Measurements from ENCODE around the gene CNBD2. TPM values are rescaled to one million over a fixed set of nuclear protein-coding genes. Genes with fewer than 3 reads are reported as not detected.

Gene CNBD2
- total RNA-seq, 1 experiment from 2014 or later, result 3.8 TPM

- CTCF ChIA-PET, result interaction anchor here (1.1 to 8.2 kb wide), 4 partner anchors 18 to 147 kb away, joined by 3 to 51 read pairs (median 4); no protein-coding TSS in a partner anchor
- Mint-ChIP-seq H3K4me3 (no peak overlapping the region), H3K36me3 (no peaks in the 10 kb centered on the region), H3K4me1 (no peaks in the 10 kb centered on the region), H3K27ac (no peak overlapping the region), H3K27me3 (ENCODE audit: low read depth) (no peaks in the 10 kb centered on the region), H3K9me3 (0 out of 2 replicates have a peak, but pooled peaks cover 3% of the 10 kb centered on the region)
- no peak for TF ChIP-seq ZNF423 (CRISPR knock-in tag; IDR thresholded peaks at IDR 0.05)
- TF ChIP-seq CREB1 (CRISPR knock-in tag; IDR thresholded peaks at IDR 0.05), result no peak
- TF ChIP-seq ATF3 (CRISPR knock-in tag; conservative IDR thresholded peaks at IDR 0.05), result no peak
- no peak for TF ChIP-seq JUN (CRISPR knock-in tag; IDR thresholded peaks at IDR 0.05)
- TF ChIP-seq MAX (CRISPR knock-in tag; IDR thresholded peaks at IDR 0.05), result no peak
- no peak for TF ChIP-seq E2F4 (CRISPR knock-in tag; IDR thresholded peaks at IDR 0.05; ENCODE audit: borderline replicate concordance, low read depth)
- TF ChIP-seq RORB (CRISPR knock-in tag; IDR thresholded peaks at IDR 0.05), result no peak
- POLR2A ChIA-PET, result interaction anchor here (0.7 to 0.9 kb wide), 2 partner anchors 33 to 104 kb away, joined by 4 to 7 read pairs; no protein-coding TSS in a partner anchor
- ATAC-seq (no peak), DNase-seq (ENCODE audit: low spot score) (no peak)
Observed at GRCh38 chr20:36010076-36010475, 41.7 kb downstream of the CNBD2 start.

GRCh38 chr20:36010825-36011224 is 42.4 kb downstream of the CNBD2 start:
- Mint-ChIP-seq H3K4me1 (no peaks in the 10 kb centered on the region), H3K27me3 (ENCODE audit: low read depth) (no peaks in the 10 kb centered on the region), H3K9me3 (no peaks in the 10 kb centered on the region), H3K27ac (no peak overlapping the region), H3K4me3 (no peak overlapping the region), H3K36me3 (no peaks in the 10 kb centered on the region)
- ChIA-PET POLR2A (no interaction called here), CTCF (interaction anchor here (1.4 to 8.2 kb wide), 3 partner anchors 19 to 146 kb away, joined by 4 to 51 read pairs (median 4); no protein-coding TSS in a partner anchor)
- DNase-seq (ENCODE audit: low spot score) (no peak), ATAC-seq (peak; percentile 22; the same call in 1 of the 2 replicates)
- TF ChIP-seq AFF4 (CRISPR knock-in tag; IDR thresholded peaks at IDR 0.05; ENCODE audit: borderline replicate concordance) (no peak), ZNF532 (CRISPR knock-in tag; IDR thresholded peaks at IDR 0.05; ENCODE audit: borderline replicate concordance) (no peak), ATF6 (CRISPR knock-in tag; IDR thresholded peaks at IDR 0.05) (no peak), FOXP1 (CRISPR knock-in tag; IDR thresholded peaks at IDR 0.05; ENCODE audit: borderline replicate concordance) (no peak), RORB (CRISPR knock-in tag; IDR thresholded peaks at IDR 0.05) (no peak), ZNF423 (CRISPR knock-in tag; IDR thresholded peaks at IDR 0.05) (no peak), CDX4 (CRISPR knock-in tag; IDR thresholded peaks at IDR 0.05; ENCODE audit: borderline replicate concordance) (no peak), EMX1 (CRISPR knock-in tag; IDR thresholded peaks at IDR 0.05) (no peak), MAX (CRISPR knock-in tag; IDR thresholded peaks at IDR 0.05) (no peak), USF2 (CRISPR knock-in tag; IDR thresholded peaks at IDR 0.05) (no peak), ZNF317 (CRISPR knock-in tag; IDR thresholded peaks at IDR 0.05; ENCODE audit: borderline replicate concordance, low read depth) (no peak), JAZF1 (CRISPR knock-in tag; IDR thresholded peaks at IDR 0.05) (no peak), ZNF396 (CRISPR knock-in tag; IDR thresholded peaks at IDR 0.05; ENCODE audit: borderline replicate concordance) (no peak), CREB1 (CRISPR knock-in tag; IDR thresholded peaks at IDR 0.05) (no peak), E2F1 (CRISPR knock-in tag; IDR thresholded peaks at IDR 0.05) (no peak)

Data from WTC11 (cell line).